CD4-positive, alpha-beta T cell (primary cell): ENCODE results near the gene TNFAIP2. TPM values are rescaled to one million over a fixed set of nuclear protein-coding genes. Genes with fewer than 3 reads are reported as not detected.

Experiments used
- ATAC-seq: fragments of 200-7000 bp; cut with Tn5 transposase; one replicate; pipeline ENCODE4 v1.10.0; 2022; ENCODE audit warnings: mild to moderate bottlenecking; ENCODE audit not compliant: poor library complexity
- CTCF ChIA-PET: fragments of 350-600 bp; sonication (Branson Sonifier 250); formaldehyde crosslinking; loops from one replicate; lab custom pipeline; 2021; ENCODE audit warnings: antibody characterized with exemption, inconsistent platforms; lab: Charles Lee
- POLR2A ChIA-PET: fragments of 350-600 bp; sonication (Branson Sonifier 250); formaldehyde crosslinking; loops from one replicate; lab custom pipeline; 2021; ENCODE audit warnings: antibody characterized with exemption, inconsistent platforms; lab: Charles Lee
- DNase-seq, 14 experiments: peaks; one replicate each; pipeline ENCODE4 v3.0.0-alpha.2; 2013 to 2020; ENCODE audit warnings: mixed read lengths in 2 of 14
- H3K27ac ChIP-seq, 2 donors: one replicate each; pipeline versions ENCODE4 v1.5.1 to v1.7.0; 2013; ENCODE audit warnings: low read length in 2 of 2, low read depth in 1 of 2, mild to moderate bottlenecking in 1 of 2
- H3K27me3 ChIP-seq, 2 experiments: 1 replicate in 1 of 2; 2 replicates in 1 of 2; pipeline versions ENCODE4 v1.6.1 to v1.7.0; 2013; ENCODE audit warnings: low read length in 2 of 2, control low read depth in 1 of 2, mild to moderate bottlenecking in 1 of 2, moderate library complexity in 1 of 2; ENCODE audit not compliant: insufficient read depth in 2 of 2, control insufficient read depth in 1 of 2
- H3K36me3 ChIP-seq: one replicate; pipeline ENCODE4 v1.6.1; 2013; ENCODE audit warnings: low read length, control low read depth; ENCODE audit not compliant: insufficient read depth
- H3K4me1 ChIP-seq: one replicate; pipeline ENCODE4 v1.6.1; 2013; ENCODE audit warnings: low read length, control low read depth; ENCODE audit not compliant: insufficient read depth
- H3K4me3 ChIP-seq: one replicate; pipeline ENCODE4 v1.5.1; 2013; ENCODE audit warnings: mild to moderate bottlenecking, low read length, moderate library complexity
- H3K9me3 ChIP-seq, 2 experiments: 1 replicate in 1 of 2; 2 replicates in 1 of 2; pipeline versions ENCODE4 v1.6.1 to v1.7.0; 2013; ENCODE audit warnings: low read length in 2 of 2, mild to moderate bottlenecking in 2 of 2, control low read depth in 1 of 2, moderate library complexity in 1 of 2; ENCODE audit not compliant: control insufficient read depth in 1 of 2, insufficient read depth in 1 of 2
- H3K27ac Mint-ChIP-seq: one replicate; pipeline ENCODE4 v1.8.0; 2020; ENCODE audit warnings: mixed read lengths
- H3K27me3 Mint-ChIP-seq: one replicate; pipeline ENCODE4 v1.8.0; 2021; ENCODE audit warnings: mixed read lengths
- H3K36me3 Mint-ChIP-seq: one replicate; pipeline ENCODE4 v1.8.0; 2021; ENCODE audit warnings: low read depth, mixed read lengths
- H3K4me1 Mint-ChIP-seq: one replicate; pipeline ENCODE4 v1.8.0; 2021; ENCODE audit warnings: low read depth, mixed read lengths
- H3K4me3 Mint-ChIP-seq: one replicate; pipeline ENCODE4 v1.8.0; 2020; ENCODE audit warnings: mild to moderate bottlenecking, mixed read lengths
- H3K9me3 Mint-ChIP-seq: one replicate; pipeline ENCODE4 v1.8.0; 2020; ENCODE audit warnings: mixed read lengths
- CTCF ChIP-seq: fragments of 200-600 bp; IDR thresholded peaks from one replicate; pipeline ENCODE4 v1.8.0; 2022; ENCODE audit warnings: antibody characterized with exemption, mild to moderate bottlenecking
- intact Hi-C, 2 experiments: fragments of 100-400 bp; cut with DNase I in 1 of 2; cut with micrococcal nuclease in 1 of 2; formaldehyde crosslinking; loops; one replicate each; pipeline versions ENCODE4 v1.15.1 to v1.9.0; 2023 to 2025; cut with DNase I, micrococcal nuclease
- total RNA-seq, 174 experiments: library from RNA in 2 of 174; stranded (reverse) in 2 of 174; gene quantifications; one replicate each; pipeline ENCODE4 v1.2.3 and lab custom pipeline; 2021 to 2026

TNFAIP2 gene
- total RNA-seq, 2 experiments from 2014 or later, result 4.4 to 6.1 TPM

- H3K4me1 ChIP-seq, result no peaks in the 10 kb centered on the region
- peaks cover 12 to 26% of the 10 kb centered on the region in 2 experiments for H3K27me3 ChIP-seq
- no peak for TF ChIP-seq CTCF
- Mint-ChIP-seq H3K36me3 (no peaks in the 10 kb centered on the region), H3K9me3 (no peaks in the 10 kb centered on the region), H3K27me3 (peaks cover 23% of the 10 kb centered on the region), H3K4me3 (no peak within 1 kb of the TSS), H3K4me1 (no peaks in the 10 kb centered on the region), H3K27ac (no peak within 1 kb of the TSS)
- DNase-seq, result no peak
- H3K36me3 ChIP-seq, result no peaks in the 10 kb centered on the region
- intact Hi-C loops, result no loop called here
- peaks cover 0 to 19% of the 10 kb centered on the region in 2 experiments for H3K9me3 ChIP-seq
- no peak within 1 kb of the TSS for H3K4me3 ChIP-seq
- ChIA-PET CTCF (interaction anchor here (0.7 kb wide), 1 partner anchor 40 kb away, joined by 3 read pairs; no protein-coding TSS in a partner anchor), POLR2A (no interaction called here)
- no peak for ATAC-seq
- H3K27ac ChIP-seq, result no peak within 1 kb of the TSS
Observed at GRCh38 chr14:103084021-103084919, 39.0 kb upstream of the TNFAIP2 start, which contains the start of gene LBHD2. Gene LBHD2 (plus strand): TSS chr14:103084210. CDS start chr14:103086013, 1,803 bp downstream.

GRCh38 chr14:103085106-103086091 lies 37.9 kb upstream of the TNFAIP2 start:
- CTCF ChIA-PET, result no interaction called here
- POLR2A ChIA-PET, result no interaction called here
- no peaks in the 10 kb centered on the region for H3K9me3 Mint-ChIP-seq
- DNase-seq (no peak), ATAC-seq (no peak)
- H3K4me1 Mint-ChIP-seq, result no peaks in the 10 kb centered on the region
- peaks cover 12 to 26% of the 10 kb centered on the region in 2 experiments for H3K27me3 ChIP-seq
- H3K36me3 Mint-ChIP-seq, result no peaks in the 10 kb centered on the region
- no peak overlapping the region for H3K4me3 ChIP-seq
- peaks cover 23% of the 10 kb centered on the region for H3K27me3 Mint-ChIP-seq
- no peak overlapping the region for H3K4me3 Mint-ChIP-seq
- no peak overlapping the region for H3K27ac Mint-ChIP-seq
- TF ChIP-seq CTCF, result no peak
- H3K4me1 ChIP-seq, result no peaks in the 10 kb centered on the region
- H3K27ac ChIP-seq, result no peak overlapping the region
- peaks cover 0 to 19% of the 10 kb centered on the region in 2 experiments for H3K9me3 ChIP-seq
- no peaks in the 10 kb centered on the region for H3K36me3 ChIP-seq
- intact Hi-C loops, result loop anchor here in 1 of 2 experiments (5.0 kb wide), 1 partner anchor 483 kb away; no protein-coding TSS in a partner anchor

- Mint-ChIP-seq H3K9me3 (no peaks in the 10 kb centered on the region), H3K27me3 (peaks cover 23% of the 10 kb centered on the region), H3K4me1 (no peaks in the 10 kb centered on the region), H3K36me3 (no peaks in the 10 kb centered on the region), H3K27ac (no peak overlapping the region), H3K4me3 (no peak overlapping the region)
- ChIA-PET CTCF (interaction anchor here (1.4 kb wide), 1 partner anchor 18 kb away, joined by 3 read pairs; no protein-coding TSS in a partner anchor), POLR2A (interaction anchor here (1.0 kb wide), 1 partner anchor 18 kb away, joined by 3 read pairs; no protein-coding TSS in a partner anchor)
- no peak for TF ChIP-seq CTCF
- H3K27ac ChIP-seq, result no peak overlapping the region
- no peak overlapping the region for H3K4me3 ChIP-seq
- ATAC-seq, result no peak
- peaks cover 0 to 19% of the 10 kb centered on the region in 2 experiments for H3K9me3 ChIP-seq
- intact Hi-C loops, result loop anchor here in 1 of 2 experiments (5.0 kb wide), 1 partner anchor 485 kb away; no protein-coding TSS in a partner anchor
- no peaks in the 10 kb centered on the region for H3K36me3 ChIP-seq
- DNase-seq, result no peak
- H3K4me1 ChIP-seq, result peaks cover 13% of the 10 kb centered on the region
- peaks cover 12 to 26% of the 10 kb centered on the region in 2 experiments for H3K27me3 ChIP-seq
Observed at GRCh38 chr14:103086771-103087342, 36.4 kb upstream of the TNFAIP2 start.
